GM21576 (cell line): ENCODE results near the gene FDPS.
"Not testable (repeated sequence)": the region's sequence is repeated elsewhere in the genome, so short reads cannot be mapped to it uniquely, and the experiment has no call there.

ENCODE experiments used
- ATAC-seq: cut with Tn5 transposase; IDR thresholded peaks from one replicate; pipeline ENCODE4 v1.9.1; 2021; ENCODE audit warnings: mild to moderate bottlenecking, moderate library complexity; ENCODE audit not compliant: unreplicated experiment

Gene FDPS

GRCh38 chr1:155318082-155318481 lies 9.4 kb downstream of the FDPS start:
- no peak for ATAC-seq

- no peak for ATAC-seq
Observed at GRCh38 chr1:155319536-155319935, 10.9 kb downstream of the FDPS start.

- ATAC-seq: no peak
Observed at GRCh38 chr1:155320252-155320651, 11.6 kb downstream of the FDPS start.

GRCh38 chr1:155320661-155321617 lies 12.3 kb downstream of the FDPS start, which contains the start of gene RUSC1:
Gene RUSC1, plus strand, starts transcription at chr1:155320894. Its CDS starts 880 bp downstream, at chr1:155321774.
- ATAC-seq: no peak

- no peak for ATAC-seq
Observed at GRCh38 chr1:155321639-155322503, 13.2 kb downstream of the FDPS start.

GRCh38 chr1:155322571-155322952 lies 13.9 kb downstream of the FDPS start:
- no peak for ATAC-seq

- peak; percentile 43 for ATAC-seq
Observed at GRCh38 chr1:155322953-155323728, 14.5 kb downstream of the FDPS start.

- peak; percentile 33 for ATAC-seq
Observed at GRCh38 chr1:155323729-155324036, 15.0 kb downstream of the FDPS start.

GRCh38 chr1:155324037-155324716 lies 15.5 kb downstream of the FDPS start:
- ATAC-seq: peak; percentile 56

- no peak for ATAC-seq
Observed at GRCh38 chr1:155324717-155325602, 16.3 kb downstream of the FDPS start.

- no peak for ATAC-seq
Observed at GRCh38 chr1:155325603-155325893, 16.9 kb downstream of the FDPS start.

GRCh38 chr1:155326020-155326526 lies 17.4 kb downstream of the FDPS start:
- ATAC-seq: no peak

GRCh38 chr1:155326631-155327037 lies 18.0 kb downstream of the FDPS start:
- no peak for ATAC-seq

GRCh38 chr1:155327981-155328380 lies 19.3 kb downstream of the FDPS start:
- ATAC-seq: no peak

GRCh38 chr1:155328856-155329255 lies 20.2 kb downstream of the FDPS start:
- not testable (repeated sequence) for ATAC-seq

GRCh38 chr1:155329980-155330598 lies 21.4 kb downstream of the FDPS start:
- ATAC-seq: no peak

- ATAC-seq: no peak
Observed at GRCh38 chr1:155334962-155335361, 26.3 kb downstream of the FDPS start.

- ATAC-seq: no peak
Observed at GRCh38 chr1:155339515-155340097, 30.9 kb downstream of the FDPS start.

GRCh38 chr1:155342842-155343241 lies 34.2 kb downstream of the FDPS start:
- no peak for ATAC-seq
